Measurements from ENCODE around the gene BCAS4.
"Not testable (repeated sequence)": the region's sequence is repeated elsewhere in the genome, so short reads cannot be mapped to it uniquely, and the experiment has no call there.

Gene BCAS4

GRCh38 chr20:50771419-50772080 lies 23.3 kb upstream of the BCAS4 start:
- not testable (repeated sequence) for DNase-seq (ENCODE audit: low read depth)

- no peak for DNase-seq (ENCODE audit: low read depth)
Observed at GRCh38 chr20:50772420-50773185, 22.3 kb upstream of the BCAS4 start.

DNA sequence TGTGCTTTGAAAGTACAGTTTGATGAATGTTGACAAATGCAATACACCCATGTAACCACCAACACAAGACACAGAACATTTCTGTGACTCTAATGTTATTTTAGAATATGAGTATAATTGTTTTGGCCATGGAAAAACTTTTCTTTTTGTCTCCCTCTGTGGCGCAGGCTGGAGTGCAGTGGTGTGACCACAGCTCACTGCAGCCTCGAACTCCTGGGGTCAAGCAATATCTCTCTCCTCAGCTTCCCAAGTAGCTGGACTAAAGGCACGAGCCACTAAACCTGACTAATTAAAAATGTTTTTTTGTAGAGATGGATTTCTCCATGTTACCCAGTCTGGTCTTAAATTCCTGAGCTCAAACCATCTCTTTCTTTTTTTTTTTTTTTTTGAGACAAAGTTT lies 20.3 kb upstream of the BCAS4 start:
- DNase-seq (ENCODE audit: low read depth), result no peak

DNA sequence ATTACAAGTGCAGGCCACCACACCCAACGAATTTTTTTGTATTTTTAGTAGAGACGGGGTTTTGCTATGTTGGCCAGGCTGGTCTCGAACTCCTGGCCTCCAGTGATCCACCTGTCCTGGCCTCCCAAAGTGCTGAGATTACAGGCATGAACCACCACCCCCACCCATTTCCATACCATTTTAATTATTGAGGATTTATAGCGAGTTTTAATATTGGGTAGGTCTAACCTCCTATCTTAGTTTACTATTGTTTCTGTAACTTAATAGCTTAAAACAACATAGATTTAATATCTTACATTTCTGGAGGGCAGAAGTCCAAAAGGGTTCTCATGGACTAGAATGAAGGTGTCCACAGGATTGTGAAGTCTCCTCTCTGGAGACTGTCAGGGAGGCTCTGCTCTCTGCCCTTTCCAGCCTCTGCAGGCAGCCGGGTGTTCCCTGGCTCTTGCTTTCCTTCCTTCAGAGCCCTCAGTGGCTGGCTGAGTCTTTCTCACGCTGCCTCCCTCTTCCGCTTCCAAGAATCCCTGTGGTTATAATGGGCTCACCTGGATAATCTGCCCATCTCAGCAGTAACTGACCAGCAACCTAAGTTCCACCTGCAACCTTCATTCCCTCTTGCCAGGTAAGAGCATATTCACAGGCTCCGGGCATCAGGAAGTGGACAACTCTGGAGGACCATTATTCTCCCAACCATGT lies 18.6 kb upstream of the BCAS4 start:
- DNase-seq (ENCODE audit: low read depth), result no peak

DNA sequence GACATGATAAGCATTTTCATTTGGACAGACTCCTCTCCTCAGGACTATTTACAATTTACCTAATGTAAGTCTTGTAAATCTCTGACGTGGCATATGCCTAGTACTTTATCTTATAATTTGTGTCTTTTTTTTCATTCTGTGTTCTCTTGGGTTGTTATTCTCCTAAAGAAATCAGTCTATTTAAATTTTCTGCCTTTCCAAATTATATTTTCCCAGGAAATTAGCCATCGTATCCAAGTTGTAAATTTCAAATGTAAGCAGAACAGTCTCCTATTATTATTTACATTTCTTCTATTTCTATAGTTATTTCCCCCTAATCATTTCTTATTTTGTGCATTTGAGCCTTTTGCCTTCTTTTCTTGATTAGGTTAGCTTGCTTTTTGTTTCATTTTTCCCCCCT lies 17.5 kb upstream of the BCAS4 start:
- DNase-seq (ENCODE audit: low read depth), result no peak

GRCh38 chr20:50778994-50779393 lies 15.9 kb upstream of the BCAS4 start:
- DNase-seq (ENCODE audit: low read depth), result not testable (repeated sequence)

- no peak for DNase-seq (ENCODE audit: low read depth)
Observed at GRCh38 chr20:50783390-50783789, 11.5 kb upstream of the BCAS4 start.

GRCh38 chr20:50783903-50784302 lies 11.0 kb upstream of the BCAS4 start:
- no peak for DNase-seq (ENCODE audit: low read depth)

- no peak for DNase-seq (ENCODE audit: low read depth)
Observed at GRCh38 chr20:50784464-50784863, 10.4 kb upstream of the BCAS4 start.

DNA sequence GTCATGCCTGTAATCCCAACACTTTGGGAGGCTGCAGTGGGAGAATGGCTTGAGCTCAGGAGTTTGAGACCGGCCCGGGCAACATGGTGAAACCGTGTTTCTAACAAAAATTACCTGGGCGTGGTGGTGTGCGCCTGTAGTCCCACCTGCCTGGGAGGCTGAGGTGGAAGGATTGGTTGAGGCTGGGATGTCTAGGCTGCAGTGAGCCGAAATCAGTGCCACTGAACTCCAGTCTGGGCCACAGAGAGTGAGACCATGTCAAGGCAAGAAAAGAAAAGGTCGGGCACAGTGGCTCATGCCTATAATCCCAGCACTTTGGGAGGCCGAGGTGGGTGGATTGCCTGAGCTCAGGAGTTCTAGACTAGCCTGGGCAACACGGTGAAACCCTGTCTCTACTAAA lies 8.2 kb upstream of the BCAS4 start:
- no peak for DNase-seq (ENCODE audit: low read depth)

DNA sequence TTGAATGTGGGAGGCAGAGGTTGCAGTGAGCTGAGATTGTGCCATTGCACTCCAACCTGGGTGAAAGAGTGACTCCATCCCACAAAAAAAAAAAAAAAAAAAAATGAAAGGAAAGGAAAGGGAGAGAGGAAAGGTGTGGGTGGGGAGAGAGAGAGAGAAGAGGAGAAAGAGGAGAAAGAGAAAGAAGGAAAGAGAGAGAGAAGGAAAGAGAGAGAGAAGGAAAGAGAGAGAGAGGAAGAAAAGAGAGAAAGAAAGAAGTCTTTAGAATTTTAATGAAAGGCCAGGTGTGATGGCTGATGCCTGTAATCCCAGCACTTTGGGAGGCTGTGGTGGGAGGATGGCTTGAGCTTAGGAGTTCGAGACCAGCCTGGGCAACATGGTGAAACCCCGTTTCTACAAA lies 7.7 kb upstream of the BCAS4 start:
- no peak for DNase-seq (ENCODE audit: low read depth)

GRCh38 chr20:50788045-50788991 lies 6.5 kb upstream of the BCAS4 start:
- DNase-seq (ENCODE audit: low read depth), result no peak

DNA sequence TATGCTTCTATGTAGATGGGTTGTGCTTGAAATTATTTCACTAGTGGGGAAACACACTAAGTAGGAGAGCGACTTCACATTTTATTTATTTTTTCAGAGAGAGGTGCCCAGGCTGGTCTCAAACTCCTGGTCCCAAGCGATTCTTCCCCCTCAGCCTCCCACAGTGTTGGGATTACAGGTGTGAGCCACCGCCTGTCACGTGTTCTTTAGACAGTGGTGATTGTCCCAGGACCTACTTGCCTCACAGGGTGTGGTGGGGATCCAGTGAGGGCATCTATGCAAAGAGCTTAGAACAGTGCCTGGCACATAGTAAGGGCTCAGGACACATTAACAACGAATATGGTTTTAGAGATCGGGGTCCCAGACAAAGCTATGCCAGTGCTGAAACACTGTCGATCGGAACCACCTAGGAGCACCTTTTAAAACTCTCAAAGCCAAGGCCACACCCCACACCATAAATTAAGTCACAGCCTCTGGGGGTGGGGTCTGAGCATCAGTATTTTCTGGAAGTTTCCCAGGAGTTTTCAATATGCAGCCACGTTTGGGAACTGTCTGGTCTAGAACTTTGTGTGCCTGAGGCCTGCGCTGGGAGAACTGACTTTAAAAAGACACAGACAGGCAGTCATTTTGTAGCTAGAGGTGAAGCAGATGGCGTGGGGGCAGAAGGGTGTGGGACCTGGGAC lies 4.8 kb upstream of the BCAS4 start:
- no peak for DNase-seq (ENCODE audit: low read depth)

DNA sequence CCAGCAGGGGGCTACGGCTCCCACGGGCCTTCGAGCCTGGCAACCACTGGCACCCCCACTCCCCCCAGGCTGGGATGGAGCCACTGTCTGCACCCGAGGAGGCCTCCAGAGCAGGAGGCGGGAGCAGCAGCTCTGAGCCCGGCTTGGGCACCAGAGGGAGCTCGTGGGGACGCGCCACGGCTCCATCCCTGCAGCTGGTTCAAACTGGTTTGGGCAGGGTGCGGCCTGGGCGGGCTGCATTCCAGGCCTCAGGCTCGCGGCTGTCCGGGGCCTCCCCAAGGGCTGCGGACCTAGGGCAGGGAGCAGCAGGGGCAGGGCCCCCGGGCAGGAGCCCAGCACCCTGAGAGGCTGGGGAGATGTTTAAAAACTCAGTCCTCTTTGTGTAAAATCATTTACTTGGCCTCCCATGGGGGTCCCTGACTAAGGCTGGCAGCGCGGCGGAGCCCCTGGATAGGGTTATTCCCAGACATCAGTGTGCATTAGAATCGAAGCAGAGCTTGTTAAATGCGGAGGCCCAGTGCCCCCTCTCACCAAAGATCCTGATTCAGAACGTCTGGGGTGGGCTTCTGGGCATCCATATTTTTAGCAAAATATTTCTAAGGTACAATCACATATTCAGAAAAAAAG lies 4.1 kb upstream of the BCAS4 start:
- DNase-seq (ENCODE audit: low read depth), result peak; percentile 63

DNA sequence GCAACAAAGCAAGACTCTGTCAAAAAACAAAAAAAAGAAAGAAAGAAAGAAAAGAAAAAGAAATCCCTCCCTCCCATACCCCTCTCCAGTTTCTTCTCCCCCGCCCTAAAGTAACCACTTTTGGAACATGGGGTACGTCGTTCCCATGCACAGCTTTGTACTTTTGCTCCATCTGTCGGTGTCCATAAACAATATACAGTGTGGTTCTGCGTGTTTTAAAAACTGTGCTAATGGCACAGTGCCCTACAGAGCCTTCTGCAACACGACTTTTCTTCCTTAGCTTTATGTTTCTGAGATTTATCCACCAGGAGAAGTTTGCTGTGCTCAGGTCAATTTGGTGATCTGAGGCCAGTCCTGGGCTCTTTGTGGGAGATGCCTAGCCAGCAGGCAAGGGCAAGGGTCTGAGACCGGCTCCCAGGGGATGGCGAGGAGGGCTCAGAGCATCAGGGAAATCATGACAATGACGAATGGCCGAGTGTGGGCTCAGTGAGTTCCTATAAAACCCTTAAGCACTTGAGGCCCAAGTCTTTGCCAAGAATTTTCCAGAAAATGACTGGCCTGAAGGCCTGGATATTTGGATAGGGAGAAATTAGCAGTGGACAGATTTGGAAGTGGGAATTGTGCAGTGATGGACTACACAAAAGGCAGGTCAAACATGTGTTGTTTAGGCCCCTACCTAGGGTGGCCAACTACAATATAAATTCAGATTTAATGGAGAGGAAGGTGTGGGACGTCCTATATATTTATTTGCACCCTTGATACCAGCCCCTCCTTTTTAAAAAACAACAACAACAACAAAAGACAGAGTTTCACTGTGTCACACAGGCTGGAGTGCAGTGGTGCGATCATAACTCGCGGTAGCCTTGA lies 1.9 kb upstream of the BCAS4 start:
- DNase-seq (ENCODE audit: low read depth), result no peak

DNA sequence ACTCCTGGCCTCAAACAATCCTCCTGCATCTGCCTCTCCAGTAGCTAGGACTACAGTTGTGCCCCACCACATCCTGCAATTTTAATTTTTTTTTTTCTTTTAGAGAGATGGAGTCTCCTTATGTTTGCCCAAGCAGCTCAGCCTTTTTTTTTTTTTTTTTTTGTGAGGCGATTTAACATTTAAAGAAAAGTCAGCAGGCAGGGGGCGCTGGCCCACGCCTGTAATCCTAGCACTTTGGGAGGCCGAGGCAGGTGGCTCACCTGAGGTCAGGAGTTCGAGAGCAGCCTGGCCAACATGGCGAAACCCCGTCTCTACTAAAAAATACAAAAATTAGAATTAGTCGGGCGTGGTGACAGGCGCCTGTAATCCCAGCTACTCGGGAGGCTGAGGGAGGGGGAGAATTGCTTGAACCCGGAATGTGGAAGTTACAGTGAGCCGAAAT lies 1.3 kb upstream of the BCAS4 start:
- DNase-seq (ENCODE audit: low read depth), result not testable (repeated sequence)

DNA sequence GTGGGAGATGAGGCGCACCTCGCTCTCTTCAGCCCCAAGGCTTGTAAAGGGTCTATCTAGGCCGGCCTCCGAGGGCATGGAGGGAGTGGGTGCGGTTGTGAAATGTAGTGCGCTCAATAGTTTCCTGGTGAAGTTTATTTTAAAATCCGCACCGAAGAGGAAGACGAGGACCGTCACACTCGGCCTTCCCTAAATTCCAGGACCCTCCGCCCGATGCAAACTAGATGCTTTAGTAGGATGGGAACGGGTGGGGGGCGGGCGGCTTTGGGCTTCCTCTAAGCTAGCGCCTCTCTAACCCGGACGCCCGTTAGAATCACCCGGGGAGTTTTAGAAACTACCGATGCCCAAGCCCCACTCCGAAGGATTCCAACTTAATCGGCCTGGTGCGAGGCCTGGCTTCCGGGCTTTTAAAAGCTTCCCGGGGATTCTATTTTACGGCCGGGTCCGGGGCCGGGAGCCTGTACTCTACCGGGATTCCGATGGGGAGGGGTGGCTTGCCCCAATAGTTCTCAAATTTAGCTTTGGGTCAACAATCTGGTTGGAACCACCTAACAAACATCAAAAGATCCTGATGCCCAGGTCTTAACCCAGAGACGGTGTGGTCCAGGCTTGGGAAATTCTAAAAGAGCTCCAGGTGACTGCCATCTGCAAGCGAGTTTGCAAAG lies 548 bp upstream of the BCAS4 start:
- DNase-seq (ENCODE audit: low read depth), result no peak

GRCh38 chr20:50797142-50797541 lies 2.3 kb downstream of the BCAS4 start:
- DNase-seq (ENCODE audit: low read depth), result no peak

- DNase-seq (ENCODE audit: low read depth), result no peak
Observed at GRCh38 chr20:50798650-50799049, 3.8 kb downstream of the BCAS4 start.

Measured in stimulated activated CD8-positive, alpha-beta memory T cell treated with anti-CD3 and anti-CD28 coated beads, Interleukin-12 subunit alpha, Interleukin-12 subunit beta, amount 100 ng/mL, for 1 hour (primary cell).